GM21447 (cell line): ENCODE results near the gene ROCK2.

ENCODE experiments used
- ATAC-seq: cut with Tn5 transposase; IDR thresholded peaks from one replicate; pipeline ENCODE4 v1.9.1; 2021; ENCODE audit not compliant: unreplicated experiment

Gene ROCK2

GRCh38 chr2:11157296-11157695, 187.1 kb downstream of the ROCK2 start:
- ATAC-seq, result no peak

DNA sequence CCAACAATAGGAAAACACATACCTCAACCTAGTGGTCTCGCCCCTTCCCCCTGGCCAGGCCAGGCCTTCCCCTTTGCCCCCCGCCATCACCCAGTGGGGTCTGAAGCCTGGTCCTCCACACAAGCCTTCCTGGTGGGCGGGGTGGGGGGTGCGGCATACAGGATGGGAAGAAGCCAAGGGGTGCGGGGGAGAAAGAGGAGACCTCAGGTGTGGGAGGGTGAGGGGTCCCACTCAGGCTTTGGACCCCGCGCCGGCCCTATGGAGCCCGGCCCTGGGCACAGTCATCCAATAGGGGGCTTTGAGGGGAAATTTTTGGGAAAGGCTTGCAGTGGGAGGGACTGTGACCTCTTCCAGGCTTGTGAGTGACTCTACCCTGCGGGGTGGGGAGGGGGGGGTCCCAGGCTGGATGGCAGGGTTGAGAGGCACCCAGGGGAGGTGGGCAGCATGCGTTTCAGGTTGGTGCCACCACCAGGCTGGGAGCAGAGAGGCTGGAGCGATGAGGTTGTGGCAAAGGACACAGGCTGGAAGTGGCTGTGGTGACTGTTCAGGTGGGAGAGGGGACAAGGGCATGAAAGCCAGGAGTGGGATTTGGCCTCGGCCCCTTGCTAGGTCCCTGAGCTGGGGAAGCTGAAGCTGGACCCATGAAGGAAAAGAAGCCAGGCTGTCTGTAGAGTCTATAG, 187.9 kb downstream of the ROCK2 start:
- no peak for ATAC-seq

GRCh38 chr2:11155381-11156035, 188.9 kb downstream of the ROCK2 start, which contains the start of gene SLC66A3:
TSS of gene SLC66A3 (plus strand) at chr2:11155467. CDS start at chr2:11155547, 80 bp downstream.
- peak; percentile 71 for ATAC-seq

- peak; percentile 58 for ATAC-seq
Measured at GRCh38 chr2:11154923-11155380, 189.5 kb downstream of the ROCK2 start.

DNA sequence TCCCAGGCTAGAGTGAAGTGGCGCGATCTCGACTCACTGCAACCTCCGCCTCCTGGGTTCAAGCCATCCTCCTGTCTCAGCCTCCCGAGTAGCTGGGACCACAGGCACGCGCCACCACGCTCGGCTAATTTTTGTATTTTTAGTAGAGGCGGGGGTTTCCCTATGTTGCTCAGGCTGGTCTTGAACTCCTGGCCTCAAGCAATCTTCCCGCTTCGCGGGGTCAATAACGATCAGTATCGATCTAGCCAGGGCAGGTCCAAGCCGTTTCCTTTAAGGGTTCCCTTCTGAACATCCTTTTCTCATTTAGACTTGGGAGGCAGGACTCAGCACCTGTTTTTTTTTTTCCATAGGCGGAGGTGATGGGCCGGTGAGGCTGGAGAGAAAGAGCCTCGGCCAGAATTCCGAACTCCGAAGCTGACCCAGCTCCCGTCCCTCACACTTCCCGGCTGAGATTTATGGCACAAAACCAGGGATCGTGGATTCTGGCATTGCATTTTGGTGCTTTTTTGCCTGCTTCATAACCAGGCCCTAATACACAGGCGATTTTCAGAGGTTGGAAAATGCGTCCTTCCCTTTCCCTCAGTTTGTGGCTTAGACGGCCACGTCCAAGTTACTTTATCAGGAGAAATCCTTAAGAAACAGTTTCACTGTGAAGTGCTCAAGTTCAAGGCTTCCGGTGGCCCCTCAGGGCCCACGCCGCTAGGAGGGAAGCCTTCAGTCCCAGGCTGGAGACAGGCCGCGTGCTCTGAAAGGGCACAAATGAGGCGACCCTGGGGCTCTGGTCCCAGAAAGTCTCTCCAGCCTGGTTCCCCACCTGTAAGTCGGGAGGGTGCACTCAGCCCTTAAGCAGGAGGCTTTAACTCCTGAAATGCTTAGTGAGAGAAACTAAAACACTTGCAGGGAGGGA, 190.2 kb downstream of the ROCK2 start:
- ATAC-seq, result peak; percentile 16

GRCh38 chr2:11152591-11152990, 191.8 kb downstream of the ROCK2 start:
- ATAC-seq, result no peak

- no peak for ATAC-seq
Measured at GRCh38 chr2:11147263-11147662, 197.2 kb downstream of the ROCK2 start.

- ATAC-seq, result no peak
Measured at GRCh38 chr2:11146076-11146475, 198.4 kb downstream of the ROCK2 start.

GRCh38 chr2:11145350-11145749, 199.1 kb downstream of the ROCK2 start:
- no peak for ATAC-seq

DNA sequence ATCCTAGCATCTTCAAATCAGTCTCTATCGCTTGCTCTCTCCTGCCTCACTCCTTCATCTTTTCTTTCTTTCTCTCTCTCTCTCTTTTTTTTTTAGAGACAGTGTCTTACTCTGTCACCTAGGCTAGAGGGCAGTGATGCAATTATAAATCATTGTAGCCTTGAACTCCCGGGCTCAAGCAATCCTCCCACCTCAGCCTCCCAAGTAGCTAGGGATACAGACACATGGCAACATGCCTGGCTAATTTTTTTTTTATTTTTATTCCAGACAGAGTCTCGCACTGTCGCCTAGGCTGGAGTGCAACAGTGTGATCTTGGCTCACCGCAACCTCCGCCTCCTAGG, 199.7 kb downstream of the ROCK2 start:
- ATAC-seq, result no peak

- no peak for ATAC-seq
Measured at GRCh38 chr2:11144077-11144737, 200.2 kb downstream of the ROCK2 start.

- ATAC-seq, result no peak
Measured at GRCh38 chr2:11142987-11143386, 201.4 kb downstream of the ROCK2 start.

GRCh38 chr2:11142330-11142729, 202.1 kb downstream of the ROCK2 start:
- ATAC-seq, result no peak

DNA sequence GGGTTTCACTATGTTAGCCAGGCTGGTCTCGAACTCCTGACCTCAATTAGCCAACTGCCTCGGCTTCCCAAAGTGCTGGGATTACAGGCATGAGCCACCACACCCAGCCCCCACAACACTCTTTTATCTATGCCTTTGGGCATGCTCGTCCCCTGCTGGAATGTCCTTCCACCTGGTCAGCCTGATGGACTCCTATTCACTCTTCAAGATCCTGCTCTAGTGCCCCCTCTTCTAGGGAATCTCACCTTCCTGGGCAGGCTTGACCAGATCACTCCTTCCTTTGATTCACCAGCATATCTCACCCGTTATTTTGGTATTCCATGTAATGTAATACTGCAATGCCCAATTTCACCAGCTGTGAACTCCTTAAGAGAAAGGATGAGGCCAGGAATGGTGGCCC, 203.1 kb downstream of the ROCK2 start:
- no peak for ATAC-seq

- no peak for ATAC-seq
Measured at GRCh38 chr2:11140492-11140891, 203.9 kb downstream of the ROCK2 start.

GRCh38 chr2:11134349-11134748, 210.1 kb downstream of the ROCK2 start:
- no peak for ATAC-seq

DNA sequence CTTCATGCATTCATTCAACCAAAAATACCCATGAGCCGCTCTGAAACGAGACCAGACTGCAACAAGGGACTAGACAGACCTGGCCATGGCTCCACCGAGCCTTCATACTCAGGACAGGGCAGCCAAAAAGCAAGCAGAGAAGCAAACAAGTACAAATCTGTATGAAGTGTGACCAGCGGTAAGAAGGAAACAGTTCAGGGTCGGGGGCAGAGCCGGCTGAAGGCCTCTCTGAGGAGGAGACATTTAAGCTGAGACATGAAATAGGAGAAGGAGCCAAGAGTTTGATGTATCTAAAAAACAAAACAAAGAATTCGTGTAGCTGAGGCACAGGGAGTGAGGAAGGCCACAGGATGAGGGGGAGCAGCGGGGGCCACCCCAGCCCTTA, 210.5 kb downstream of the ROCK2 start:
- ATAC-seq, result no peak

DNA sequence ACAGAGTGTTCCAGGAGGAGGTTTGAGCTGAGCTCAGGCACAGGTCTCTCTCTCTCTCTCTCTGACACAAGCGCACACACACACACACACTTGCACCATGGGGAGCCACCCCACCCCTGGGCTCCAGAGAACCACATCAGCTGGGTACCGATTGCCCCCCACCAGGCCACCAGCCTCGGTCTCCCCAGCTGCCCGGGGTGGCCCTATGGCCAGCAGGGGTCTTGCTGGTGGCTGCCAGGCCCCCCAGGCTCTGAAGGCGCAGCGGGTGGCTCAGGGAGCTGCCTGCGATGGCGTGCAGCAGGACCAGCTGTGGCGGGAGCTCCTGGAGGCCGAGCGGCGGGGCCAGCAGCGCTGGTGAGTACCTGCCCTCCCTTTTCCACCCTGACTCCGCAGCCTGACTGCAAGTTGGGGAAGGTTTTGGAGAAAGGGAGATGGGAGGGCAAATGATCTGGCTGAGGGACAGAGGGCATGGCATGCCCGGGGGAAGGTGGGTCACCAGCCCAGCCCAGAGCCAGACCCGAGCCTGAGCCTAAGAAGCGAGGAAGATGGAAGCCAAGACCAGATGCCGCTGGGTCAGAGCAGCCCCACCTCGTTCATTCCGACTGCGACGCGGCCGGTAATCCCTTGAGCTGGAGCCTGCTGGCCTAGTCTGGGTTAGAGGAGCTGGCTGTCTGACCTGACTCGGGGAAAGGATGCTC, 211.0 kb downstream of the ROCK2 start:
- ATAC-seq, result no peak

GRCh38 chr2:11132036-11132671, 212.3 kb downstream of the ROCK2 start:
- ATAC-seq, result no peak
